C4-2B (cell line): ENCODE data around the gene RPRD1B.

Experiments
- ZFX ChIP-seq: fragments of 450-650 bp; IDR thresholded peaks from 2 replicates; pipeline ENCODE4 v1.6.1; 2017
- TF ChIP-seq, protein P1 (sequence below): fragments of 450-650 bp; conservative IDR thresholded peaks from 2 replicates; pipeline ENCODE4 v1.5.1; 2017; ENCODE audit warnings: mild to moderate bottlenecking

DNA sequence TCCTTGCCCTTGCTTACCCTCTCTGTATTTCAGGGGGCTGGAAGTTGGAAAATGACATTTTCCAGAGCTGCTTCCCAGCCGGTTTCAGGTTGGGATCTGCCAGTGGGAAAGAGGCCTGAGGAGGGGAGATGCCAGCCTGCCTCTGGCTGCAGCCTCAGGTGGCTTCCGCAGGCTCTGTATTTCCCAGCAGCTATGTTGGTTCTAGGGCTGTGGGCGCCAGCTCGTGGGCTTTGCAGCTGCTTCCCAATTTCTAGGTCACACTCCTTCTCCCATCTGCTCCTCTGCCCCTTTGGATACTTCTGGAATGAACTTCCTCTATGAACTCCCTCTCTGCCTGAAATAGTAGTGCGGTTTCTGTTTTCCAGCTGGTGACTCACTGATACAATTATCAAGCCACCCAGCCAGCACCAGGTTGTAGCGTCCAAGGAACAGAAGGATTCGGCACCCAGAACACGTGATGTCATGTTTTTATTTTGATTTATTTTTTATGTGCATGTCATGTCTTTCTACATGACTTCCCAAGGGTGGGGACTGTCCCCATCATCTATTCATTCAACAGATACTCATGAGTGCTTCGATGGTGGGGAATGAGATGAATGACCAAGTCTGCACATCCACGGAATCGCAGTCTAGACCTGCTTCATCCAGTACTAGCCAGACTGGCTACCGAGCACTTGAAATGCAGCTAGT is 93.5 kb downstream of the RPRD1B start:
- TF ChIP-seq, protein P1, sequence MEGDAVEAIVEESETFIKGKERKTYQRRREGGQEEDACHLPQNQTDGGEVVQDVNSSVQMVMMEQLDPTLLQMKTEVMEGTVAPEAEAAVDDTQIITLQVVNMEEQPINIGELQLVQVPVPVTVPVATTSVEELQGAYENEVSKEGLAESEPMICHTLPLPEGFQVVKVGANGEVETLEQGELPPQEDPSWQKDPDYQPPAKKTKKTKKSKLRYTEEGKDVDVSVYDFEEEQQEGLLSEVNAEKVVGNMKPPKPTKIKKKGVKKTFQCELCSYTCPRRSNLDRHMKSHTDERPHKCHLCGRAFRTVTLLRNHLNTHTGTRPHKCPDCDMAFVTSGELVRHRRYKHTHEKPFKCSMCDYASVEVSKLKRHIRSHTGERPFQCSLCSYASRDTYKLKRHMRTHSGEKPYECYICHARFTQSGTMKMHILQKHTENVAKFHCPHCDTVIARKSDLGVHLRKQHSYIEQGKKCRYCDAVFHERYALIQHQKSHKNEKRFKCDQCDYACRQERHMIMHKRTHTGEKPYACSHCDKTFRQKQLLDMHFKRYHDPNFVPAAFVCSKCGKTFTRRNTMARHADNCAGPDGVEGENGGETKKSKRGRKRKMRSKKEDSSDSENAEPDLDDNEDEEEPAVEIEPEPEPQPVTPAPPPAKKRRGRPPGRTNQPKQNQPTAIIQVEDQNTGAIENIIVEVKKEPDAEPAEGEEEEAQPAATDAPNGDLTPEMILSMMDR = no peak
- no peak for TF ChIP-seq ZFX
